ENCODE results near the gene LRP4.
A peak's percentile ranks its signal among the peaks of the same experiment; 100 is the strongest.
"Not testable (repeated sequence)": the region's sequence is repeated elsewhere in the genome, so short reads cannot be mapped to it uniquely, and the experiment has no call there.

LRP4 gene, protein sequence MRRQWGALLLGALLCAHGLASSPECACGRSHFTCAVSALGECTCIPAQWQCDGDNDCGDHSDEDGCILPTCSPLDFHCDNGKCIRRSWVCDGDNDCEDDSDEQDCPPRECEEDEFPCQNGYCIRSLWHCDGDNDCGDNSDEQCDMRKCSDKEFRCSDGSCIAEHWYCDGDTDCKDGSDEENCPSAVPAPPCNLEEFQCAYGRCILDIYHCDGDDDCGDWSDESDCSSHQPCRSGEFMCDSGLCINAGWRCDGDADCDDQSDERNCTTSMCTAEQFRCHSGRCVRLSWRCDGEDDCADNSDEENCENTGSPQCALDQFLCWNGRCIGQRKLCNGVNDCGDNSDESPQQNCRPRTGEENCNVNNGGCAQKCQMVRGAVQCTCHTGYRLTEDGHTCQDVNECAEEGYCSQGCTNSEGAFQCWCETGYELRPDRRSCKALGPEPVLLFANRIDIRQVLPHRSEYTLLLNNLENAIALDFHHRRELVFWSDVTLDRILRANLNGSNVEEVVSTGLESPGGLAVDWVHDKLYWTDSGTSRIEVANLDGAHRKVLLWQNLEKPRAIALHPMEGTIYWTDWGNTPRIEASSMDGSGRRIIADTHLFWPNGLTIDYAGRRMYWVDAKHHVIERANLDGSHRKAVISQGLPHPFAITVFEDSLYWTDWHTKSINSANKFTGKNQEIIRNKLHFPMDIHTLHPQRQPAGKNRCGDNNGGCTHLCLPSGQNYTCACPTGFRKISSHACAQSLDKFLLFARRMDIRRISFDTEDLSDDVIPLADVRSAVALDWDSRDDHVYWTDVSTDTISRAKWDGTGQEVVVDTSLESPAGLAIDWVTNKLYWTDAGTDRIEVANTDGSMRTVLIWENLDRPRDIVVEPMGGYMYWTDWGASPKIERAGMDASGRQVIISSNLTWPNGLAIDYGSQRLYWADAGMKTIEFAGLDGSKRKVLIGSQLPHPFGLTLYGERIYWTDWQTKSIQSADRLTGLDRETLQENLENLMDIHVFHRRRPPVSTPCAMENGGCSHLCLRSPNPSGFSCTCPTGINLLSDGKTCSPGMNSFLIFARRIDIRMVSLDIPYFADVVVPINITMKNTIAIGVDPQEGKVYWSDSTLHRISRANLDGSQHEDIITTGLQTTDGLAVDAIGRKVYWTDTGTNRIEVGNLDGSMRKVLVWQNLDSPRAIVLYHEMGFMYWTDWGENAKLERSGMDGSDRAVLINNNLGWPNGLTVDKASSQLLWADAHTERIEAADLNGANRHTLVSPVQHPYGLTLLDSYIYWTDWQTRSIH (N-terminal part only)

DNA sequence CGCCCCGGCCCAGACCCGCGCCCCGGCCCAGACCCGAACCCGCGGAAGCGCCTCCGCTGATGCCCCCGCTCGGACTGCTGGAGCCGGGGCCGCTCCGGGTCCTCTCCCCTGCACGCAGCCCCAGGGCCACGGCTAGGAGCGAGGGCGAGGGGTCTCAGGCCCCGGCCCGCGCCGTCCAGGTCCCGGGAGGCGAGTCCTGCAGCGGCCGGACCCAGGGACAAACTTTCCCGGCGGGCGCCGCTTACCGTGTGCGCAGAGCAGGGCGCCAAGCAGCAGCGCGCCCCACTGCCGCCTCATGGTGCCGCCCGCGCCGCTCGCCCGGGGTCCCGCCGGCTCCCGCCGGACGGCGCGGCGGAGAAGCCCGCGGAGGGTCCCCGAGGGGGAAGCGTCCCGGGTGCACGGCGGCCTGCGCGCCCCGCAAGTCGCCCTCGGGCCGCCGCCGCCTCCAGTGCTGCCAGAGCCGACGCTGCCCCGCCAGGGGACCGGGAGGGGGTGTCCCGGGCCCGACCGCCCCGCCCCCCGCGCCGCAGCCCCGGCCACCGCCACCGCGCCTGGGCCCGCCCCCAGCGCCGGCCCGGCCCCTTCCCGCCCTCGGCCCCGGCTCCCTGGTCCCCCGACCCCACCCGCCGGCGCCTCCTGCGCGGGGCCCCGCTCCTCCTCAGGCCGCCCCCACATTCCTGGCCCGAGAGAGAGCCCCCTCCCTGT lies at the start of gene LRP4:
Gene LRP4, minus strand, starts transcription at position 468 of the 705 bp plus-strand sequence. Its CDS starts 171 bp downstream, at position 297.
- DNase-seq (ENCODE audit: low read depth, low spot score) = peak; percentile 77

DNA sequence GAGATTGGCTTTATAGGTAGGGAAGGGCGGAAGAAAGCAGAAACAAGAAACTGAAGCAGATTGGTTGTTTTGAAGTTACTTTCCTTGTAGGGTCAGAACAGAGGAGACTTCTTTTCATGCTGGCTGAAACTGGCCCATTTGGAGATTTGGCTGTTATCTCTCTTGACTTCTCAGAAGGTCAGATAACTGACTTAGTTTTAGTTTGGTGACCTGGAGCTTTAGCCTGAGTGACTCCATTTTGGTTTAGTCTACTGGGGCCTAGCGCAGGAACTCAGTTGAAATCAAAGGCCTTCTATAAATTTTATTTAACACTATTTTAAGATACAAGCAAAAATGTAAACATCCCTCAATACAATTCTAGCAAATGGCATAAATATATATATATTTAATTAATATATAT lies 49.6 kb upstream of the LRP4 start:
- DNase-seq (ENCODE audit: low read depth, low spot score) = no peak

DNA sequence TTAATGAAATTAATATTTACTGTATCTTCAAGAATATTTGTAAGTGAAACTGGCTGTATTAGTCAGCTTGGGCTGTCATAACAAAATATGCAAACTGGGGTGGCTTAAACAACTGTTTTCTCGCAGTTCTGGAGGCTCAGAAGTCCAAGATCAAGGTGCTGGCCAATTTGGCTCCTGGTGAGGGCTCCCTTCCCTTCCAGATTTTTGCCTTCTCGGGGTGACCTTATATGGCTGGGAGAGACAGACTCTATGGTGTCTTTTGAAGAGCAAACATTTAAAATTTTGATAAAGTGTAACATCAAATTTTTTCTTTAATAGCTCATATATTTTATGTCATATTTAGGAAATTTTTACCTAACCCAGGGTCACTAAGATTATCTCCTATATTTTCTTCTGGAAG lies 48.4 kb upstream of the LRP4 start:
- DNase-seq (ENCODE audit: low read depth, low spot score) = no peak

DNA sequence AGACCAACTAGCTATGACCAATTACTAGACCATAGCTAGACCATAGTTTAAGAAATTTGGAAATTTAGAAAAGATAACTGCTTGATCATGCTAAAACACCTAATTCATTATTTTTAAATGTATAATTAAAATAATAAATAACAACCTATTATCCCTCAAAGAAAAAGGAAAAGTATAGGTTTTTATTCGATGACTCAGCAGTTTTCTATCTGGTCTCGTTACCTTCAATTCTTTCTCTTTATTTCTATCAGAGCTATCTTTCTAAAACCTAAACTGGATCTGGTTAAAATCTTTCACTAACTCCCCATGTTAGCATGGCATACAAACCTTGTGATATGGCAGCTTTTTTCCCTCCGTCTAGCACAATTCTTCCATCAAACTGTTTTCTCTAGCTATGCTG lies 45.5 kb upstream of the LRP4 start:
- DNase-seq (ENCODE audit: low read depth, low spot score) = no peak

DNA sequence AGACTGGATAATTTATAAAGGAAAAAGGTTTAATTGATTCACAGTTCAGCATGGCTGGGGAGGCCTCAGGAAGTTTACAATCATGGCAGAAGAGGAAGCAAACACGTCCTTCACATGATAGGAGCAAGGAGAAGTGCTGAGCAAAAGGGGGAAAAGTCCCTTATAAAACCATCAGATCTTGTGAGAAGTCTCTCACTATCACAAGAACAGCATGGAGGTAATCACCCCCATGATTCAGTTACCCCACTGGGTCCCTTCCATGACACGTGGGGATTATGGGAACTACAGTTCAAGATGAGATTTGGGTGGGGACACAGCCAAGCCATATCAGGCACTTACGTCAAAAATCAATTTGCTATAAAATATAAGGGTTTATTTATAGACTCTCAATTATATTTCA lies 43.5 kb upstream of the LRP4 start:
- not testable (repeated sequence) for DNase-seq (ENCODE audit: low read depth, low spot score)

DNA sequence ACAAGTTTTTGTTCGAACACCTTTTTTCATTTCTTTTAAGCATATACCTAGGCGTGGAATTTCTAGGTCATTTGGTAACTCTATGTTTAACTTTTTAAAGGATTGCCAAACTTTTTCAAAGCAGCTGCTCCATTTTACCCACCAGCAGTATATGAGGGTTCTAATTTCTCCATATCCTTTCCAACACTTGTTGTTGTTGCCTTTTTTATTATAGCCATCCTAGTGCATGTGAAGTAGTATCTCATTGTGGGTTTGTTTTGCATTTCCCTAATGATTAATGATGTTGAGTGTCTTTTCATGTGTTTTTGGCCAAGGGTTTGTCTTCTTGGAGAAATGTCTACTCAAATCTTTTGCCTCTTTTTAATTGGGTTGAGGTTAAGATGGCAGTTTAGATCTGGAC lies 42.7 kb upstream of the LRP4 start:
- DNase-seq (ENCODE audit: low read depth, low spot score) = no peak

DNA sequence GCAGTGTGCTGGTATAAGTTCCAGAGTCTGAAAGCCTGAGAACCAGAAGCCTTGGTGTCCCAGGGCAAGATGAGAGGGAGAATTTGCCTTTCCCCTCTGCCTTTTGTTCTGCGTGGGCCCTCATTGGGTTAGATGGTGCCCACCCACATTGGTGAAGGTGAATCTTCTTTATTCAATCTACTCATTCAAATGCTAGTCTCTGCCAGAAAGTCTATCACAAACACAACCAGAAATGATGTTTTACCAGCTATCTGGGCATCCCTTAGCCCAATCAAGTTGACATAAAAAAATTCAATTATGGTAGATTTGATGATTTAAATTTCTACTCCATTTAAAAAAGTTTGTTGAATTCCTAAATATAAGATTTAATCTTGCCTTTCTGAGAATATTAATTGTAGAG lies 40.4 kb upstream of the LRP4 start:
- no peak for DNase-seq (ENCODE audit: low read depth, low spot score)

DNA sequence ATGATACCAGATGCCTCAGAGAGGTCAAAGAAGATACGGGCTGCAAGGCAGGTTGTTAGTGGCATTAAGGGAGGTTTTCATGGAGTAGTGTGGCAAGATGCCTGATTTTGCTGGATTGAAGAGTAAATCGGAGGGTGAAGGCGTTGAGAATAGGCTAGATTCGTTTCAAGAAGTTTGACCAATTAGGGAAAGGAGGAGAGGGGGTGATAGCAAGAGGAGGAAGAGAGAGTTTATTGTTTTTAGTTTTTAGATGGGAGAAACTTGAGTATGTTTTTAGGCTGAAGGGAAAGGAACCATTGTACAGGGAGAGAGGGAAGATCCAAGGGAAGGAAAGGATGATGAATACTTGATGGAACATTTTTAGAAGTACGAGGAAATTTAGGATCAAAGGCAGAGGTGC lies 34.7 kb upstream of the LRP4 start:
- DNase-seq (ENCODE audit: low read depth, low spot score) = no peak

DNA sequence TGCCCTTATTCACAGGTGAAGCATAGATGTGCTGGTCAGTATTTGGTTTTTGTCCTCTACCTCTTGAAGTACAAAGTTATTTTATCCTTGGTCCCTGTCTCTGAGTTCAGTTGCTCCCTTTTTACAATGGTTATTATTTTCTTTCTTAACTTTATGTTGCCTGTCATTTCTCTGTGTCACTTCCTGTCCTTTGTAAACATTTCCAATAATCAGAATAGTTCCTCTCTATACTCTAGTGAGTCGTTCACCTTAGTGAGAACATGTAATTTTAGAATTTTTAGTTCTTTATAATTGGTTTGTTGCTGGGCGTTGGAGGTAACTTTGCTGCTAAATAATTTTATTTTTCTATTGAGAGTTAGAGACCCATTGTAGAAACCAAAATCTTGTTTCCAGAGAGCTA lies 34.2 kb upstream of the LRP4 start:
- DNase-seq (ENCODE audit: low read depth, low spot score) = no peak

DNA sequence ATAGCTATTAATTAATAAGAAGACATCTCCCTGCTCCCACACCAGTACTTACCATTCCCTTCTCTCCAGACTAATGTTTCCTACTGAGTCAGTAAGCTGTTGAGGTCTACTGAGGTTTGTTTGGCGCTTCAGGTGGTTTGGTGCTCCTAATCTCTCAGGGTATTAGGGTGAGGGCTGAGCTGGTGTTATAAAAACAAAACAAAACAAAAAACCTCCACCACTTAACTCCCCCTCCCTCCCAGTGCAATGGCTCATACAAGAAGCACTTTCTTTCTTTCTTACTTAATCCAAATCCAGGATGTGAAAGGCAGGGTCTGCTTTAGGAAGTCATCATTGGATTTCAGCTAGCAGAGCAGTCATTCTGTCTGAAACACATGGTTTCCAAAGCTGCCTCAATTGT lies 33.5 kb upstream of the LRP4 start:
- peak; percentile 62 for DNase-seq (ENCODE audit: low read depth, low spot score)

DNA sequence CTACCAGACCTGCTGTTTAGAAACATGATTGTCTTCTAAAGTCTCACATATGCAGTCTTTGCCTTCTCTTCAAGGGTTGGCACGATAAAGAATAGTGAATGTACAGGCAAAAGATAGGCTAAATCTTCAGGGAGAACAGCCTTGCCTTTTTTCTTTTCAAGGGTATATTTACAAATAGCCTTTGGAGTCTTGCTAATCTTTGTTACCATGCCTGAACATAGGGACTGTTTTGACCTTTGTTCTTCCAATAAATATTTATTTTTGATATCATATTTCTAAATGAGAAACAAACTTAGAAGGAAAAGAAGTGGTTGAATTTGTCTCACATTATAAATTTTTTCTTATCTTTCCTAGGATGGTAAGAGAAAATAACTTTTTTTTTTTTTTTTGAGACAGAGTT lies 30.9 kb upstream of the LRP4 start:
- no peak for DNase-seq (ENCODE audit: low read depth, low spot score)

DNA sequence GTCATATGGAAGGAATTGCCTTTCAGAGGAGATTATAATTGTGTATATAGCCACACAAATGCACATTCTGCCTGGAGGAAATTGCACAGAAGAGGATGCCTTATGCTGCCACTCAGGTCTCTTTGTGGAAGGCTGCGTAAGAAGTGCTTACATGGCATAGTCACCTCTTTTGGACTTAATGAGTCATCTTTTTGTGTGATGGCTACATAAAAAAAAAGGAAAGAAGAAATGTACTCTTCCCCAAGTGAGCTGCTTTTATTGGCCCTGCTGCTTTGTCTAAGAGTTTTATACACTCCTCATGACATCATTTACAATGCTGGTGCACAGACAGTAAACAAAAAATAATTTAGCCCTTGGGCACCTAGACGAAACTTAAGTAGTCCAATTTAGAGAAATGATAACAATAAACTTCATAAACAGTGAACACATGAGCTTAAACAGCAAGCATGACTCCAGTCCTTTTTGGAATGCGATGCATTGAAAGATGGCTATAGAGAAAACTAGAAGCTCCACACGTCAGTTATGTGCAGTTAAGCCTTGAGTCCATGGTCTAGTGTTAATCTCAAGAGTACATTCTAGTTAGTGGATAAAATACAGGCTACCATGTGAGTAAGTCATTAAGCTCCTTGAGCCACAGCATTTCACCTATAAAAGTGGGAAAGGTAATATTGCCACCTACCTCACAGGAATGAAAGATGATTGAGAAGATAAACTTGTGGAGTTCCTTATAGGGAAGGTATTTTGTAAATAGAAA lies 30.2 kb upstream of the LRP4 start:
- DNase-seq (ENCODE audit: low read depth, low spot score) = peak; percentile 83

DNA sequence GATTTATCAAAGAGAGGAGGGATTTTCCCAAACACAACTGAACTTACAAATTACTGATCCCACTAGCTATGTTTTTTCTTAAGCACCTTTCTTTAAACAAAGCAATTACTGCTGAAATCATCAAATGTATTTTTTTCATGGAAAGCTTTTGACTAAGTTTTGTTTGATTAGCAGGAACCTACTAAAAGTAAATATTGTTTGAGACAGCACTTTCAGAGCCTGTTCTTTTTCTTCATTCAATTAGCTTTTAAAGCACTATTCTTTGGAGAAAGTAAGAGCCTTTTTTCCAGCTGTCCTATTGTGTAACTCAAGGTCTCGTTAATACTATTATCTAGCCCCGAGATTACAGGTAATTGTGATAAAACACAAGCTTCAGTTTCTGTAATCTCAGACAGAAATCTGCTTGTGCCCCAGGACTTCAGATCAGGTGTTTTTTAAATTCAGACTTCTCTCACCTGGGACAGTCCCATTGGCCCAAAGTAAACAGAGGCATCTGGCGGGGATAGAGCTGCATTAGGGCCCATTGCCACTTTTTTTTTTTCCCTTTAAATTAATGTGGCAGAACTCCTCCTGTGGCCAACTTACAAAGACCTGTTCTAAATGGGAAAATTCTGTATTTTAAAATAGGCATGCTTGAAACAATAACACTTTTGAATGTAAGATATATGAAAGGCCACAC lies 29.2 kb upstream of the LRP4 start:
- DNase-seq (ENCODE audit: low read depth, low spot score) = peak; percentile 11

DNA sequence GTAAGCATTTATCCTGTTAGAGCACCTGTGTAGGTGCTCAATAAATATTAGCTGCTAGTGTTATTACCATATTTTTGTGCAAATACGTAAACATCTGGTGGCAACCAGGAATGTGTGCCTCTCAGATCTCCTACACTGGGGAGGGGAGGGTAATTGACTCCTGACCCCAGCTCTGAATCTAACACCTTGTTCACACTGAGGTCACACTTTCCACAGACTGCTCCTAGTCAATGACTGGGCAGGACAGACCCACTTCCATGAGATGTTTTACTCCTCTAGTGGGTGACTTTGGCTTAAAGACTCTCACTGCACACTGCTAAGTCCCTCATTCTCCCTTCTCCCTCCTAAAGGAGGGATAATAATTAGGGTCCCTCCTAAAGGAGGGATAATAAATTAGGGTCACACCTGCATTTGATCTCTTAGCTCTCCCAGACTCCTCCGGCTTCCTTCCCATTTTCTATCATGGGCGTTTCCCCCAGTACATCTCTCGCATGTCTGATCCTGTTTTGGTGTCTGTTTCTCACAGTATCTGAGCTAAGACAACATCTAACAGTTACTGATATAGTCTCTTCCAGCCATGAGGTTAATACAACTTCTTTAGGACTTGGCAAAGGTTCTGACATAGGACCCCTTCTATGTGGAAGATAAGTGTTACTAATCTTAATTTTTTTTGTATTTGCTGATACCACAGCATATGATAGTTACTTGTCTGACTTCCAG lies 26.2 kb upstream of the LRP4 start:
- no peak for DNase-seq (ENCODE audit: low read depth, low spot score)

DNA sequence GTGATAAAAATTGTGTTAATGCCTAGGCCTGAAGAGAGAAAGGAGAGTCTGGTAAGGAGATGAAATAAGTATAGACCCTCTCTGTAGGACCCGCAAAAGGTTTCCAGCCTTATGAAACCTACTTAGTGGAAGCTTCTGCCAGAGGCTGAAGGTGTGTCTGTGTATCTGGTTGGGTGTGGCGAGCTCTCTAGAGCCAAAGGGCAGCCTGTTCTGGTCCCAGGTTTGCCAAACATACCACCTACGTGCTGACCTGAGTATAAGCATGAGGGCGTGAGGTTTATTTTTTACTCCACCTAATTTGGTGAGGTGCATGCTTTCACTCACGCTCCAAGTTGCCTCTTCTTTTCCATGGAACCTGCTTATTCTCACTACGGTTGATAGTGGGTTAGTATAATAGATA lies 23.8 kb upstream of the LRP4 start:
- DNase-seq (ENCODE audit: low read depth, low spot score) = no peak

DNA sequence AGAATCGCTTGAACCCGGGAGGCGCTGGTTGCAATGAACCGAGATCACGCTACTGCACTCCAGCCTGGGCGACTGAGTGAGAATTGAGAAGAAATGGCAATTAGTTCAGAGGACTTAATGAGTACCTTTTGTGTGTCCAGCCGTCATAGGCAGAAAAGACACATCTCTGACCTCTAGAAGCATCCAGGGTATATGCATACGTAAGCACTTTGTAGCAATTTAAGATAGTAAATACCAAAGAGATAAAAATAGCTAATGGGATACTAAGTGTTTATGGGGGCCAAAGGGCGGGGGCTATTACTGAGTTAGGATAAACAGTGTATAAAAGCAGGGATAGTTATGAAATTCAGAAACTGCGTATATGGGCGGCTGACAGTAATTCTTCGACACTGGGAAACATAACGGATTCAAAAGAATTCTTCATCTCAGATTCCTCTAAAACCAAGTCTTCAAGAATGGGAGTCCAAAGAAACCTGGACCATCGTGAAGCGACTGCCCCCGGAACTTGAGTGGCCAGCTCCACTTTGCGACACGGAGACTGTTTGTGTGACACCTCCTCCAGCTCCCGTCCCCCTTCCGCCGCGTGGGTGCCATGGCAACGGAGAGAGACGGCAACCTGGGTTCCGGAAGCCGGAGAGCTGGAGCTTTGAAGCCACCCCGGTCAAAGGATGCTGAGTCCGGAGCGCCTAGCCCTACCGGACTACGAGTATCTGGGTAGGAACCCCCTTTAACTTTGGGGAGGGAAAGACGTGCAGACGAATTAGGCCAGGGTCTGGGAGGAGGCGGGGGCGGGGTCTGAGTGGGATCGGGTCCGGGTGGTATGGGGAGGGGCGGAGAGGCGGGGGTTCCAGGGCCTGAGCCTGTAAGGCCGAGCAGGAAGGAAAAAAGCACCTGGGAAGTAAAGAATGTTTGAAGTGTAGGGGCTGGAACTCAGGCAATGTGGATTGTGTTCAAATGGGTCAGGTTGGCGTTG lies 18.1 kb upstream of the LRP4 start, which contains the start of gene CSTPP1:
Gene CSTPP1, plus strand, starts transcription at position 624 of the 973 bp plus-strand sequence. Its CDS starts 45 bp downstream, at position 669.
- DNase-seq (ENCODE audit: low read depth, low spot score) = peak; percentile 97

DNA sequence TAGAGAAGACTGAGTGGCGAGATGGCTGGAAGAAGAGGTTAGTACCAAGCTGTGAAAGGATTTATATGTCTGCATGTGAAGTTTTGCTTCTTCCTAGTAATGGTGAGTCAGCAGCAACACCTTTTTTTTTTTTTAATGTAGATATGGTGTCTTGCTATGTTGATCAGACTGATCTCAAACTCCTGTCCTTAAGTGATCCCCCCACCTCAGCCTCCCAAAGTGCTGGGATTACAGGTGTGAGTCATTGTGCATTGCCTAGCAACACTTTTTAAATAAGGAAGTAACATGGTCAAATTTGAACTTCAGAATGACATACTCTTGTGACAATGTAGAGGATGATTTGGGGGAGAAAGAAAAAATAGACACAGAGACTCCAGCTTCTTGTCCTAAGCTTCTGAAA lies 11.7 kb upstream of the LRP4 start:
- DNase-seq (ENCODE audit: low read depth, low spot score) = peak; percentile 53

DNA sequence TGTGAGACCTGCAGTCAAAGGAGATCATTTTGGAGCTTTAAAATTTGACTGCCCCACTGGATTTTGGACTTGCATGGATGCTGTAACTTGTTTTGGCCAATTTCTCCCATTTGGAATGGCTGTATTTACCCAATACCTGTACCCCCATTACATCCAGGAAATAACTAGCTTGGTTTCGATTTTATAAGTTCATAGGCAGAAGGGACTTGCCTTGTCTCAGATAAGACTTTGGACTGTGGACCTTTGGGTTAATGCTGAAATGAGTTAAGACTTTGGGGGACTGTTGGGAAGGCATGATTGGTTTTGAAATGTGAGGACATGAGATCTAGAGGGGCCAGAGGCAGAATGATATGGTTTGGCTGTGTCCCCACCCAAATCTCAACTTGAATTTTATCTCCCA lies 10.4 kb upstream of the LRP4 start:
- DNase-seq (ENCODE audit: low read depth, low spot score) = not testable (repeated sequence)
